ENCODE results near the gene INSL3. TPM values are rescaled to one million over a fixed set of nuclear protein-coding genes. Genes with fewer than 3 reads are reported as not detected.

The INSL3 gene
- total RNA-seq, 1 experiment from 2014 or later = 4.0 TPM

DNA sequence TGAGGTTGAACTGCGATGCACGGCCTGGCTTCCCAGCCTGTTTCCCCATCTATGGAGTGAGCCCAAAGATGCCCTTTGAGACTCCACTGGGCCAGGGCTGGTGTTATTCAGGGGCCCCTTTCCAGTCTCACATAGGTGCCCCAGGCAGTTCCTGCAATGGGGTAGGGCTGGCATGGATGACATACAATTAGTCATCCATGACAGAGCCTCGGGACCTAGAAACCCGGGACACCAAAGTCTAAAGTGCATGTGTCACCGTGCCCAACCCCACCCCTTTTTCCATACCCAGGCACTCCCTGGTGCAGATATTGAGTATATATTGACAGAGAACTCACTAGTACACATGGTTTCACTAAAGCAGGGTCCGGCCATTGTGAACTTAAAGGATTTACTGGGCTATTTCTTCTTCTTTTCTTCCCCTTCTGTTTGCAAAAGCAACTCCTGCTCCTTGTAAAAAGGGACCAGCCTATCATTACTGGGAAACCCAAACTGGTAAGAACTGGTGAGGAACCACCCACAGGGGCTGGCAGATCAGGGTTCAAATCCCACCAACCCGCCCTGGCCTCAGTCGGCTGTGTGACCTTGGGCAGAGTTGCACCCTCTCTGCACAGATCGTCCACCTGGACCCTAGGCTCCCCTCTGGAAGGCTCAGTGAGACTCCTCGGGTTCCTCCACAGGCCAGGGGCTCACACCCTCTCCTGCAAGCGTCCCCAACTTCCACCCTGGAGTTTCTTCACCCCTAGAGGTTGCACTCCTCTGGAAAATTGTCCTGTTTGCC is 23.7 kb downstream of the INSL3 start:
- peak overlapping the region; percentile 98 for H3K27ac ChIP-seq
- no peaks in the 10 kb centered on the region for H3K9me3 ChIP-seq (ENCODE audit: insufficient read depth, low read depth)
- peak; percentile 84 to 98 for DNase-seq
- H3K27me3 ChIP-seq (ENCODE audit: insufficient read depth, low read depth) = no peaks in the 10 kb centered on the region
- peaks cover 22% of the 10 kb centered on the region for H4K20me1 ChIP-seq (ENCODE audit: insufficient read depth)
- peak overlapping the region; percentile 83 for H3K4me3 ChIP-seq
- ChIA-PET POLR2A (ENCODE audit: unreplicated experiment) (no interaction called here), CTCF (interaction anchor here (0.6 to 1.0 kb wide), 2 partner anchors 13 to 62 kb away, joined by 3 read pairs; partner anchors contain the start of gene RPL18A)
- H3K9me2 ChIP-seq (ENCODE audit: insufficient read depth) = no peaks in the 10 kb centered on the region
- no peak overlapping the region for H2AFZ ChIP-seq
- H3K79me2 ChIP-seq (ENCODE audit: low read depth) = peaks cover 70% of the 10 kb centered on the region
- peaks cover 52% of the 10 kb centered on the region for H3F3A ChIP-seq (ENCODE audit: insufficient read depth, low read depth)
- intact Hi-C loops (cut with micrococcal nuclease; ENCODE audit: unreplicated experiment) = loop anchor here (2.0 kb wide), 2 partner anchors 19 to 33 kb away; no protein-coding TSS in a partner anchor
- H3K4me2 ChIP-seq = peak overlapping the region; percentile 83
- peaks cover 49% of the 10 kb centered on the region for H3K4me1 ChIP-seq (replicated peaks; ENCODE audit: insufficient read depth)
- H3K36me3 ChIP-seq (ENCODE audit: low read depth) = peaks cover 16% of the 10 kb centered on the region; the same call in 1 of the 2 replicates
- TF ChIP-seq, protein P1, sequence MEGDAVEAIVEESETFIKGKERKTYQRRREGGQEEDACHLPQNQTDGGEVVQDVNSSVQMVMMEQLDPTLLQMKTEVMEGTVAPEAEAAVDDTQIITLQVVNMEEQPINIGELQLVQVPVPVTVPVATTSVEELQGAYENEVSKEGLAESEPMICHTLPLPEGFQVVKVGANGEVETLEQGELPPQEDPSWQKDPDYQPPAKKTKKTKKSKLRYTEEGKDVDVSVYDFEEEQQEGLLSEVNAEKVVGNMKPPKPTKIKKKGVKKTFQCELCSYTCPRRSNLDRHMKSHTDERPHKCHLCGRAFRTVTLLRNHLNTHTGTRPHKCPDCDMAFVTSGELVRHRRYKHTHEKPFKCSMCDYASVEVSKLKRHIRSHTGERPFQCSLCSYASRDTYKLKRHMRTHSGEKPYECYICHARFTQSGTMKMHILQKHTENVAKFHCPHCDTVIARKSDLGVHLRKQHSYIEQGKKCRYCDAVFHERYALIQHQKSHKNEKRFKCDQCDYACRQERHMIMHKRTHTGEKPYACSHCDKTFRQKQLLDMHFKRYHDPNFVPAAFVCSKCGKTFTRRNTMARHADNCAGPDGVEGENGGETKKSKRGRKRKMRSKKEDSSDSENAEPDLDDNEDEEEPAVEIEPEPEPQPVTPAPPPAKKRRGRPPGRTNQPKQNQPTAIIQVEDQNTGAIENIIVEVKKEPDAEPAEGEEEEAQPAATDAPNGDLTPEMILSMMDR (conservative IDR thresholded peaks at IDR 0.05) = no peak
- no peak for TF ChIP-seq EZH2 (IDR thresholded peaks at IDR 0.05; ENCODE audit: low read depth)
- TSS peak; percentile 29 for BruUV-seq (replicated peaks)

DNA sequence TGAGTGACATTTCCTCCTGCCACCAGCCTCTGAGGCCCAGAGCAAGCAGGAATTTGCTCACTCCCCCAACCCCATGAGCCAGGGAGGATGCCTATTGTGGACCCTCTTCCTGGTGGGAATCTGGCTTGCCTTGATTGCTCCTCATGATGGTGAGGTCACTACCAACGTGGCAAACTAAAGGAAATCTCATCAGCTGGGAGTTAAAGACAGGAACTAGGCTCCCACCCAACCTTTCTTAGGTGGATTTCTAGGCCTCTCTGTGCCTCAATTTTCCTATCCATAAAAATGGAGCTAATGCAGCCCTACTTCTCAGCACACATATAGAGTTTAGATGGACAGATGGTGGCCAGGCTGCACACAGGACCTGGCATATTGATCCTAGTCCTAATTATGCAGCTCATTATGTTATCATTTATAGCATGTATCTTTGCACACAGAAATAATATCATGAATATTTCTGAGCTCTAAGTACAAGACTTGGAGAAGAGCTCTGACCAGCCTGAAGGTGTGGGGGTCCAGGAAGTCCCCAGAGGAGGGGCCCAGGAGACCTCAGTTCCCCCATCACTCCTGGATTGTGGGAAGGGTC is 24.4 kb downstream of the INSL3 start:
- POLR2A ChIA-PET (ENCODE audit: unreplicated experiment) = no interaction called here
- no peaks in the 10 kb centered on the region for H3K27me3 ChIP-seq (ENCODE audit: insufficient read depth, low read depth)
- H3K4me2 ChIP-seq = peak overlapping the region; percentile 83
- peak overlapping the region; percentile 98 for H3K27ac ChIP-seq
- peaks cover 12% of the 10 kb centered on the region; the same call in 1 of the 2 replicates for H3K36me3 ChIP-seq (ENCODE audit: low read depth)
- intact Hi-C loops (cut with micrococcal nuclease; ENCODE audit: unreplicated experiment) = loop anchor here (2.0 kb wide), 2 partner anchors 18 to 34 kb away; no protein-coding TSS in a partner anchor
- peaks cover 56% of the 10 kb centered on the region for H3K4me1 ChIP-seq (replicated peaks; ENCODE audit: insufficient read depth)
- CTCF ChIA-PET = interaction anchor here (0.6 to 1.0 kb wide), 3 partner anchors 14 to 322 kb away, joined by 3 to 4 read pairs (median 3); partner anchors contain the start of gene RPL18A
- peaks cover 15% of the 10 kb centered on the region for H4K20me1 ChIP-seq (ENCODE audit: insufficient read depth)
- DNase-seq = no peak
- H3K9me3 ChIP-seq (ENCODE audit: insufficient read depth, low read depth) = no peaks in the 10 kb centered on the region
- H3F3A ChIP-seq (ENCODE audit: insufficient read depth, low read depth) = peaks cover 52% of the 10 kb centered on the region
- peaks cover 63% of the 10 kb centered on the region for H3K79me2 ChIP-seq (ENCODE audit: low read depth)
- peak overlapping the region; percentile 83 for H3K4me3 ChIP-seq
- H2AFZ ChIP-seq = no peak overlapping the region
- BruUV-seq (replicated peaks) = no TSS peak
- TF ChIP-seq, protein P1 (conservative IDR thresholded peaks at IDR 0.05) = no peak
- no peak for TF ChIP-seq EZH2 (IDR thresholded peaks at IDR 0.05; ENCODE audit: low read depth)
- no peaks in the 10 kb centered on the region for H3K9me2 ChIP-seq (ENCODE audit: insufficient read depth)

DNA sequence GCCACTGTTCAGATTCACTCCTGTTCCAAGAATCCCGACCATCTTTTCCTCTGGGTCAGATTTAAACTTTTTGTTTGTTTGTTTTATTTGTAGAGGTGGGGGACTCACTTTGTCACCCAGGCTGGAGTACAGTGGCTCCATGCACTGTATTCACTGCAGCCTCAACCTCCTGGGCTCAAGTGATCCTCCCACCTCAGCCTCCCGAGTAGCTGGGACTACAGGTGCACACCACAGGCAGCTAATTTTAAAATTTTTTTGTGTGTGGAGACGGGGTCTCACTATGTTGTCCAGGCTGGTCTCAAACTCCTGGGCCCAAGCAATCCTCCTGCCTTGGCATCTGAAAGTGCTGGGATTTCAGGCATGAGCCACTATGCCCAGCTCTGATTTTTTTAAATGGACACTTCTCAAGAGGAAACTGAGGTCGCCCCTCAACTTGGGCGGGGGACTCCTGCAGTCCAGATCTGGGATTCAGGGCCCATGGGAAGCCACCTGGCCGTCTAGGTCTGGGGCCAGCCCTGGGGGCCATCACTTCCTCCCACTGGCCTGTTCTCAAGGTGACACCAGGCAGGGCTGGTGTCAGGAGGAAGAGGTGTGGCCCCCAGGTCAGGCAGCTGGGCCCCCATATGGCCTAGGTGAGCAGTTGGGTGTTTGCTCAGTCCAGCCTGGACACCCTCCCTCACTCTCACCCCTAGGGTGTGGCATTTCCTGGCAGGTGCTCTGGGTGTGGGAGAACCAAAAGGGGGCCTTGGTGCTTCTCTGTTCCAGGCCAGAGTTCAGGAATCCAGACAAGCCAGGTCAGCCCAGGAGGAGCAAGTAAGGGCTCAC is 25.1 kb downstream of the INSL3 start:
- intact Hi-C loops (cut with micrococcal nuclease; ENCODE audit: unreplicated experiment) = loop anchor here (2.0 kb wide), 2 partner anchors 17 to 35 kb away; no protein-coding TSS in a partner anchor
- peak; percentile 92 to 99 for DNase-seq
- Histone ChIP-seq H3K36me3 (ENCODE audit: low read depth) (peaks cover 12% of the 10 kb centered on the region; the same call in 1 of the 2 replicates), H3F3A (ENCODE audit: insufficient read depth, low read depth) (peaks cover 59% of the 10 kb centered on the region), H3K27ac (peak overlapping the region; percentile 98), H3K27me3 (ENCODE audit: insufficient read depth, low read depth) (no peaks in the 10 kb centered on the region), H3K79me2 (ENCODE audit: low read depth) (peaks cover 56% of the 10 kb centered on the region), H3K4me2 (peak overlapping the region; percentile 83), H3K9me3 (ENCODE audit: insufficient read depth, low read depth) (no peaks in the 10 kb centered on the region), H4K20me1 (ENCODE audit: insufficient read depth) (peaks cover 8% of the 10 kb centered on the region; the same call in 1 of the 2 replicates), H3K4me3 (peak overlapping the region; percentile 83), H3K4me1 (replicated peaks; ENCODE audit: insufficient read depth) (peaks cover 63% of the 10 kb centered on the region), H2AFZ (no peak overlapping the region), H3K9me2 (ENCODE audit: insufficient read depth) (no peaks in the 10 kb centered on the region)
- no peak for TF ChIP-seq EZH2 (IDR thresholded peaks at IDR 0.05; ENCODE audit: low read depth)
- TF ChIP-seq, protein P1 (conservative IDR thresholded peaks at IDR 0.05) = no peak
- TSS peak; percentile 22 for BruUV-seq (replicated peaks)
- POLR2A ChIA-PET (ENCODE audit: unreplicated experiment) = no interaction called here
- CTCF ChIA-PET = interaction anchor here (0.6 to 1.0 kb wide), 2 partner anchors 63 to 322 kb away, joined by 3 to 4 read pairs; partner anchors contain the start of gene RPL18A

All from PC-9 (cell line).